HEK293 (cell line): ENCODE results near the gene HUWE1.

Source experiments
- GLI2 ChIP-seq: fragments of 450-650 bp; formaldehyde crosslinking; IDR thresholded peaks from 2 replicates; pipeline ENCODE4; 2017; ENCODE audit warnings: missing biosample characterization, missing genetic modification characterization, low read depth, borderline replicate concordance
- IKZF3 ChIP-seq: fragments of 450-650 bp; IDR thresholded peaks from 2 replicates; pipeline ENCODE4 v1.5.0; 2018; ENCODE audit warnings: missing biosample characterization, mild to moderate bottlenecking, missing genetic modification characterization, moderate library complexity
- KLF10 ChIP-seq: fragments of 450-650 bp; IDR thresholded peaks from 2 replicates; pipeline ENCODE4 v1.5.1; 2018; ENCODE audit warnings: missing biosample characterization, mild to moderate bottlenecking, missing genetic modification characterization
- SP3 ChIP-seq: fragments of 450-650 bp; formaldehyde crosslinking; IDR thresholded peaks from 2 replicates; pipeline ENCODE4 v1.5.1; 2016; ENCODE audit warnings: missing biosample characterization, missing genetic modification characterization
- YY1 ChIP-seq: fragments of 450-650 bp; formaldehyde crosslinking; IDR thresholded peaks from 2 replicates; pipeline ENCODE4 v1.5.1; 2018; ENCODE audit warnings: missing biosample characterization, missing genetic modification characterization
- ZFP37 ChIP-seq: fragments of 450-650 bp; formaldehyde crosslinking; IDR thresholded peaks from 2 replicates; pipeline ENCODE4 v1.5.1; 2016; ENCODE audit warnings: missing biosample characterization, missing genetic modification characterization
- ZFP41 ChIP-seq: fragments of 450-650 bp; formaldehyde crosslinking; IDR thresholded peaks from 2 replicates; pipeline ENCODE4 v1.5.1; 2016; ENCODE audit warnings: missing biosample characterization, missing genetic modification characterization, borderline replicate concordance
- ZNF133 ChIP-seq: fragments of 450-650 bp; formaldehyde crosslinking; IDR thresholded peaks from 2 replicates; pipeline ENCODE4 v1.5.1; 2016; ENCODE audit warnings: missing biosample characterization, missing genetic modification characterization
- ZNF350 ChIP-seq: fragments of 450-650 bp; formaldehyde crosslinking; IDR thresholded peaks from 2 replicates; pipeline ENCODE4 v1.5.0; 2017; ENCODE audit warnings: missing biosample characterization, mild to moderate bottlenecking, missing genetic modification characterization
- ZNF394 ChIP-seq: fragments of 450-650 bp; formaldehyde crosslinking; IDR thresholded peaks from 2 replicates; pipeline ENCODE4 v1.5.1; 2016; ENCODE audit warnings: missing biosample characterization, missing genetic modification characterization, mild to moderate bottlenecking, moderate library complexity, borderline replicate concordance
- ZNF510 ChIP-seq: fragments of 450-650 bp; formaldehyde crosslinking; IDR thresholded peaks from 2 replicates; pipeline ENCODE4 v1.5.1; 2018; ENCODE audit warnings: mild to moderate bottlenecking, missing genetic modification characterization, missing biosample characterization; ENCODE audit not compliant: insufficient replicate concordance
- ZNF555 ChIP-seq: fragments of 450-650 bp; formaldehyde crosslinking; conservative IDR thresholded peaks from 2 replicates; pipeline ENCODE4 v1.5.1; 2017; ENCODE audit warnings: missing biosample characterization, mild to moderate bottlenecking, missing genetic modification characterization, inconsistent platforms
- ZNF610 ChIP-seq: fragments of 450-650 bp; formaldehyde crosslinking; IDR thresholded peaks from 2 replicates; pipeline ENCODE4 v1.5.1; 2016; ENCODE audit warnings: missing biosample characterization, missing genetic modification characterization, borderline replicate concordance
- ZNF626 ChIP-seq: fragments of 450-650 bp; sonication (Bioruptor Pico); formaldehyde crosslinking; IDR thresholded peaks from 2 replicates; pipeline ENCODE4 v1.5.1; 2018; ENCODE audit warnings: missing biosample characterization, missing genetic modification characterization, inconsistent platforms
- ZNF664 ChIP-seq: fragments of 450-650 bp; formaldehyde crosslinking; IDR thresholded peaks from 2 replicates; pipeline ENCODE4 v1.5.1; 2016; ENCODE audit warnings: missing biosample characterization, missing genetic modification characterization
- ZNF777 ChIP-seq: fragments of 450-650 bp; formaldehyde crosslinking; IDR thresholded peaks from 2 replicates; pipeline ENCODE4 v1.5.1; 2017; ENCODE audit warnings: missing biosample characterization, missing genetic modification characterization, borderline replicate concordance
- ZNF792 ChIP-seq: fragments of 450-650 bp; formaldehyde crosslinking; IDR thresholded peaks from 2 replicates; pipeline ENCODE4 v1.5.1; 2016; ENCODE audit warnings: missing biosample characterization, missing genetic modification characterization
- ZNF830 ChIP-seq: fragments of 450-650 bp; IDR thresholded peaks from 2 replicates; pipeline ENCODE4 v1.5.0; 2018; ENCODE audit warnings: missing biosample characterization, missing genetic modification characterization, low read depth, mild to moderate bottlenecking, moderate library complexity
- TF ChIP-seq, protein P1 (sequence below): fragments of 450-650 bp; formaldehyde crosslinking; IDR thresholded peaks from 2 replicates; pipeline ENCODE4 v1.5.1; 2016; ENCODE audit warnings: missing biosample characterization, missing genetic modification characterization
- TF ChIP-seq, protein P2 (sequence below): fragments of 450-650 bp; formaldehyde crosslinking; IDR thresholded peaks from 2 replicates; pipeline ENCODE4 v1.5.1; 2017; ENCODE audit warnings: missing biosample characterization, missing genetic modification characterization
- TF ChIP-seq, protein P3 (sequence below): fragments of 450-650 bp; formaldehyde crosslinking; IDR thresholded peaks from 2 replicates; pipeline ENCODE4 v1.5.1; 2016; ENCODE audit warnings: missing biosample characterization, missing genetic modification characterization
- TF ChIP-seq, protein P4 (sequence below): fragments of 450-650 bp; formaldehyde crosslinking; IDR thresholded peaks from 2 replicates; pipeline ENCODE4 v1.5.1; 2017; ENCODE audit warnings: missing biosample characterization, missing genetic modification characterization
- TF ChIP-seq, protein P5 (sequence below): fragments of 450-650 bp; formaldehyde crosslinking; IDR thresholded peaks from 2 replicates; pipeline ENCODE4 v1.5.1; 2016; ENCODE audit warnings: missing biosample characterization, missing genetic modification characterization
- TF ChIP-seq, protein P6 (sequence below): fragments of 450-650 bp; formaldehyde crosslinking; IDR thresholded peaks from 2 replicates; pipeline ENCODE4 v1.5.1; 2017; ENCODE audit warnings: missing biosample characterization, mild to moderate bottlenecking, missing genetic modification characterization, moderate library complexity
- TF ChIP-seq, protein P7 (sequence below): fragments of 450-650 bp; formaldehyde crosslinking; IDR thresholded peaks from 2 replicates; pipeline ENCODE4 v1.5.1; 2016; ENCODE audit warnings: missing biosample characterization, missing genetic modification characterization, borderline replicate concordance
- TF ChIP-seq, protein P8 (sequence below): fragments of 450-650 bp; formaldehyde crosslinking; IDR thresholded peaks from 2 replicates; pipeline ENCODE4 v1.5.1; 2016; ENCODE audit warnings: missing biosample characterization, missing genetic modification characterization

Gene HUWE1

DNA sequence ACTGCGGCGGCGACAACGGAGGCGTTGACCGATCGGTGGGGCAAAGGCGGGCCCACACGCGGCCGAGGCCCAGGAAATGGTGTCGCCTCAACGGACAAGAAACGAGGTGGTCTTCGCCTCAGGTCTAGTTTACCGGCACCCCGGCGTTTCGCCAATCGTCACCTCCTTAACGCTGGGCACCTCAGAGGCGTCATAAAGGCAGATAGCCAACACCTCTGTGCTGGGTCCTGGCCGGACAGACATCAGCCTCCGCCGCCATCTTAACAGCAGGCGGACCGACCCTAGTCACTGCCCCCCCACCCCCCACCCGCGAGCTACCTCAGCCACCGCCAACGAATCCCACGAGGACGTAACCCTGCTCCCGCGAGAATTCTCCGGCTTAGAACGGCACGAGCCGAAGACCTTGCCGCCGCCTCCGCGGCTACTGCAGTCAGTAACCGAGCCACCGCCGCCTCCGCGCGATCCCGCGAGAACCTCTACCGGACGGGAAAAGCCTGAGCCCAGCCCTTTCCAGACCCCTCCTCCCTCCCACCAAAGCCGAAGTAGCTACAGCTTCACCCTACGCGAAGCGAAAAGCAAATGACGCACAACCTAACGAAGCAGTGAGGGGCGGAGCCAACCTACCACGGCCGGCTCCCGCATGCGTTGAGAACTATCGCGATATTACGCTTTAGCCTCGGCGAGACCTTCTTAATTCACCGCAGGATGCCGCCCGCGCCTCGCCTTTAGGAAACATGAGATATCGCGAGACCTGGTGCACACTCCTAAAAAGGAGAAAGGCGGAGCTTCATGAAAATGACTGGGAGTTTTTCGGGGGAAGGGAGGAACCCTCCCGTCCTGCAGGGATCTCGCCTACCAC is 2.7 kb downstream of the HUWE1 start (continued):
- TF ChIP-seq, protein P1, sequence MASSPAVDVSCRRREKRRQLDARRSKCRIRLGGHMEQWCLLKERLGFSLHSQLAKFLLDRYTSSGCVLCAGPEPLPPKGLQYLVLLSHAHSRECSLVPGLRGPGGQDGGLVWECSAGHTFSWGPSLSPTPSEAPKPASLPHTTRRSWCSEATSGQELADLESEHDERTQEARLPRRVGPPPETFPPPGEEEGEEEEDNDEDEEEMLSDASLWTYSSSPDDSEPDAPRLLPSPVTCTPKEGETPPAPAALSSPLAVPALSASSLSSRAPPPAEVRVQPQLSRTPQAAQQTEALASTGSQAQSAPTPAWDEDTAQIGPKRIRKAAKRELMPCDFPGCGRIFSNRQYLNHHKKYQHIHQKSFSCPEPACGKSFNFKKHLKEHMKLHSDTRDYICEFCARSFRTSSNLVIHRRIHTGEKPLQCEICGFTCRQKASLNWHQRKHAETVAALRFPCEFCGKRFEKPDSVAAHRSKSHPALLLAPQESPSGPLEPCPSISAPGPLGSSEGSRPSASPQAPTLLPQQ = peak; percentile 94
- TF ChIP-seq ZNF133 (no peak), ZNF510 (no peak), ZNF394 (tag by site-specific recombination) (peak; percentile 30; the same call in 1 of the 2 replicates), ZNF555 (tag by site-specific recombination) (no peak), YY1 (peak; percentile 79), GLI2 (tag by site-specific recombination) (no peak), ZNF792 (tag by site-specific recombination) (no peak), ZFP41 (no peak), ZNF664 (no peak), KLF10 (tag by site-specific recombination) (no peak; the same call in 1 of the 2 replicates), ZNF350 (tag by site-specific recombination) (no peak), SP3 (tag by site-specific recombination) (peak; percentile 69), ZNF777 (tag by site-specific recombination) (no peak), ZNF626 (tag by site-specific recombination) (no peak), ZNF830 (tag by site-specific recombination) (no peak), ZFP37 (tag by site-specific recombination) (no peak), ZNF610 (tag by site-specific recombination) (no peak), IKZF3 (tag by site-specific recombination) (peak; percentile 91; the same call in 1 of the 2 replicates)
- TF ChIP-seq, protein P2, sequence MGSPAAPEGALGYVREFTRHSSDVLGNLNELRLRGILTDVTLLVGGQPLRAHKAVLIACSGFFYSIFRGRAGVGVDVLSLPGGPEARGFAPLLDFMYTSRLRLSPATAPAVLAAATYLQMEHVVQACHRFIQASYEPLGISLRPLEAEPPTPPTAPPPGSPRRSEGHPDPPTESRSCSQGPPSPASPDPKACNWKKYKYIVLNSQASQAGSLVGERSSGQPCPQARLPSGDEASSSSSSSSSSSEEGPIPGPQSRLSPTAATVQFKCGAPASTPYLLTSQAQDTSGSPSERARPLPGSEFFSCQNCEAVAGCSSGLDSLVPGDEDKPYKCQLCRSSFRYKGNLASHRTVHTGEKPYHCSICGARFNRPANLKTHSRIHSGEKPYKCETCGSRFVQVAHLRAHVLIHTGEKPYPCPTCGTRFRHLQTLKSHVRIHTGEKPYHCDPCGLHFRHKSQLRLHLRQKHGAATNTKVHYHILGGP (tag by site-specific recombination) = no peak
- TF ChIP-seq, protein P3, sequence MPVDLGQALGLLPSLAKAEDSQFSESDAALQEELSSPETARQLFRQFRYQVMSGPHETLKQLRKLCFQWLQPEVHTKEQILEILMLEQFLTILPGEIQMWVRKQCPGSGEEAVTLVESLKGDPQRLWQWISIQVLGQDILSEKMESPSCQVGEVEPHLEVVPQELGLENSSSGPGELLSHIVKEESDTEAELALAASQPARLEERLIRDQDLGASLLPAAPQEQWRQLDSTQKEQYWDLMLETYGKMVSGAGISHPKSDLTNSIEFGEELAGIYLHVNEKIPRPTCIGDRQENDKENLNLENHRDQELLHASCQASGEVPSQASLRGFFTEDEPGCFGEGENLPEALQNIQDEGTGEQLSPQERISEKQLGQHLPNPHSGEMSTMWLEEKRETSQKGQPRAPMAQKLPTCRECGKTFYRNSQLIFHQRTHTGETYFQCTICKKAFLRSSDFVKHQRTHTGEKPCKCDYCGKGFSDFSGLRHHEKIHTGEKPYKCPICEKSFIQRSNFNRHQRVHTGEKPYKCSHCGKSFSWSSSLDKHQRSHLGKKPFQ (tag by site-specific recombination) = no peak
- TF ChIP-seq, protein P4, sequence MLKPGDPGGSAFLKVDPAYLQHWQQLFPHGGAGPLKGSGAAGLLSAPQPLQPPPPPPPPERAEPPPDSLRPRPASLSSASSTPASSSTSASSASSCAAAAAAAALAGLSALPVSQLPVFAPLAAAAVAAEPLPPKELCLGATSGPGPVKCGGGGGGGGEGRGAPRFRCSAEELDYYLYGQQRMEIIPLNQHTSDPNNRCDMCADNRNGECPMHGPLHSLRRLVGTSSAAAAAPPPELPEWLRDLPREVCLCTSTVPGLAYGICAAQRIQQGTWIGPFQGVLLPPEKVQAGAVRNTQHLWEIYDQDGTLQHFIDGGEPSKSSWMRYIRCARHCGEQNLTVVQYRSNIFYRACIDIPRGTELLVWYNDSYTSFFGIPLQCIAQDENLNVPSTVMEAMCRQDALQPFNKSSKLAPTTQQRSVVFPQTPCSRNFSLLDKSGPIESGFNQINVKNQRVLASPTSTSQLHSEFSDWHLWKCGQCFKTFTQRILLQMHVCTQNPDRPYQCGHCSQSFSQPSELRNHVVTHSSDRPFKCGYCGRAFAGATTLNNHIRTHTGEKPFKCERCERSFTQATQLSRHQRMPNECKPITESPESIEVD (tag by site-specific recombination) = no peak
- TF ChIP-seq, protein P5, sequence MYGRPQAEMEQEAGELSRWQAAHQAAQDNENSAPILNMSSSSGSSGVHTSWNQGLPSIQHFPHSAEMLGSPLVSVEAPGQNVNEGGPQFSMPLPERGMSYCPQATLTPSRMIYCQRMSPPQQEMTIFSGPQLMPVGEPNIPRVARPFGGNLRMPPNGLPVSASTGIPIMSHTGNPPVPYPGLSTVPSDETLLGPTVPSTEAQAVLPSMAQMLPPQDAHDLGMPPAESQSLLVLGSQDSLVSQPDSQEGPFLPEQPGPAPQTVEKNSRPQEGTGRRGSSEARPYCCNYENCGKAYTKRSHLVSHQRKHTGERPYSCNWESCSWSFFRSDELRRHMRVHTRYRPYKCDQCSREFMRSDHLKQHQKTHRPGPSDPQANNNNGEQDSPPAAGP (tag by site-specific recombination) = 0 out of 2 replicates have a peak, but pooled peaks have one; percentile 6
- TF ChIP-seq, protein P6, sequence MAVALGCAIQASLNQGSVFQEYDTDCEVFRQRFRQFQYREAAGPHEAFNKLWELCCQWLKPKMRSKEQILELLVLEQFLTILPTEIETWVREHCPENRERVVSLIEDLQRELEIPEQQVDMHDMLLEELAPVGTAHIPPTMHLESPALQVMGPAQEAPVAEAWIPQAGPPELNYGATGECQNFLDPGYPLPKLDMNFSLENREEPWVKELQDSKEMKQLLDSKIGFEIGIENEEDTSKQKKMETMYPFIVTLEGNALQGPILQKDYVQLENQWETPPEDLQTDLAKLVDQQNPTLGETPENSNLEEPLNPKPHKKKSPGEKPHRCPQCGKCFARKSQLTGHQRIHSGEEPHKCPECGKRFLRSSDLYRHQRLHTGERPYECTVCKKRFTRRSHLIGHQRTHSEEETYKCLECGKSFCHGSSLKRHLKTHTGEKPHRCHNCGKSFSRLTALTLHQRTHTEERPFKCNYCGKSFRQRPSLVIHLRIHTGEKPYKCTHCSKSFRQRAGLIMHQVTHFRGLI = no peak
- TF ChIP-seq, protein P7, sequence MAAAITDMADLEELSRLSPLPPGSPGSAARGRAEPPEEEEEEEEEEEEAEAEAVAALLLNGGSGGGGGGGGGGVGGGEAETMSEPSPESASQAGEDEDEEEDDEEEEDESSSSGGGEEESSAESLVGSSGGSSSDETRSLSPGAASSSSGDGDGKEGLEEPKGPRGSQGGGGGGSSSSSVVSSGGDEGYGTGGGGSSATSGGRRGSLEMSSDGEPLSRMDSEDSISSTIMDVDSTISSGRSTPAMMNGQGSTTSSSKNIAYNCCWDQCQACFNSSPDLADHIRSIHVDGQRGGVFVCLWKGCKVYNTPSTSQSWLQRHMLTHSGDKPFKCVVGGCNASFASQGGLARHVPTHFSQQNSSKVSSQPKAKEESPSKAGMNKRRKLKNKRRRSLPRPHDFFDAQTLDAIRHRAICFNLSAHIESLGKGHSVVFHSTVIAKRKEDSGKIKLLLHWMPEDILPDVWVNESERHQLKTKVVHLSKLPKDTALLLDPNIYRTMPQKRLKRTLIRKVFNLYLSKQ (tag by site-specific recombination) = no peak
- TF ChIP-seq, protein P8, sequence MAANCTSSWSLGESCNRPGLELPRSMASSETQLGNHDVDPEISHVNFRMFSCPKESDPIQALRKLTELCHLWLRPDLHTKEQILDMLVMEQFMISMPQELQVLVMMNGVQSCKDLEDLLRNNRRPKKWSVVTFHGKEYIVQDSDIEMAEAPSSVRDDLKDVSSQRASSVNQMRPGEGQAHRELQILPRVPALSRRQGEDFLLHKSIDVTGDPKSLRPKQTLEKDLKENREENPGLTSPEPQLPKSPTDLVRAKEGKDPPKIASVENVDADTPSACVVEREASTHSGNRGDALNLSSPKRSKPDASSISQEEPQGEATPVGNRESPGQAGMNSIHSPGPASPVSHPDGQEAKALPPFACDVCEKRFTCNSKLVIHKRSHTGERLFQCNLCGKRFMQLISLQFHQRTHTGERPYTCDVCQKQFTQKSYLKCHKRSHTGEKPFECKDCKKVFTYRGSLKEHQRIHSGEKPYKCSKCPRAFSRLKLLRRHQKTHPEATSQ (tag by site-specific recombination) = no peak
